Forelimb muscle (tissue), 1 donor: Measurements from ENCODE around the gene CCDC134. TPM values are rescaled to one million over a fixed set of nuclear protein-coding genes. Genes with fewer than 3 reads are reported as not detected.
A peak's percentile ranks its signal among the peaks of the same experiment; 100 is the strongest.
"Not testable (repeated sequence)": the region's sequence is repeated elsewhere in the genome, so short reads cannot be mapped to it uniquely, and the experiment has no call there.

ENCODE experiments used
- DNase-seq: peaks from one replicate; pipeline ENCODE4 v3.0.0-alpha.2; 2013; ENCODE audit warnings: low read depth
- polyA plus RNA-seq: library from polyadenylated mRNA; unstranded; fragments of 120-200 nt; gene quantifications from one replicate; pipeline ENCODE4 v1.2.1, GENCODE V29; 2013; ENCODE audit not compliant: insufficient read length

The CCDC134 gene
- polyA plus RNA-seq, 1 donor, result 9.4 TPM

DNA sequence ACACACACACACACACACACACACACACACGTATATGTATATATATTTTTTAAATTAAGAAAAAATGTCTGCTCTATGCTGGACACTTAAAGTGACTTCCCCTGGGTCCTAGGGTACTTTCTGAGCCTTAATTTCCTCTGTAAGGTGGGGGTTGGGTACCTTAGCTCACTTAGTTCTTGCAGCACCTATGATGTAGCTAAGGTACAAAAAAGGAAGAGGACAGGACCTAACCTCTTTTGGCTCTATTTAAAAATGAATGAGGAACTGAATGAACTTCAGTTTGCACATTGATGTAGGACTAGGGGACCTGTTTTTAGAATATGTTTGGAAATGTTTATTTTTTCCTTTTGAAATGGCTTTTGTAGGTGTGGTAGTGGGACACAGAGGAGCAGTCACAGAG lies 43.6 kb downstream of the CCDC134 start:
- no peak for DNase-seq

DNA sequence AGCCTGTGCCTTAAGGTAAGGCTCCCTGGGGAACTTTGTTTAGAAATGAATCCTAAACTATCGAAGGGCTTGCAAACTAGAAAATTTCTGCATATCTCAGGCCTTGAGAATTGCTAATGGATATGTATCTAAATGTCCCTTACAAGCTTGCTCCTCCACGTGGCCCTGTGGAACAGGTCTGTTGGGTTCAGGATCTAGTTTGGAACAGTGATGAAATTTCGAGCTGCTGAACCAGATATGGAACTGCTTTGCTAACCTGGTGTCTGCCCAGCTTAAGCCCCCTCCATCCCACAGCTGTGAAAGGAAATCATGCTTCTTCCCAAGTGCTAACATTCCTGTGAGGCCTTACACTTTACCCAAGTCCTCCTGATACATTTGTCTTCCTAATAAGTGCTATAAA lies 44.0 kb downstream of the CCDC134 start:
- DNase-seq, result no peak

DNA sequence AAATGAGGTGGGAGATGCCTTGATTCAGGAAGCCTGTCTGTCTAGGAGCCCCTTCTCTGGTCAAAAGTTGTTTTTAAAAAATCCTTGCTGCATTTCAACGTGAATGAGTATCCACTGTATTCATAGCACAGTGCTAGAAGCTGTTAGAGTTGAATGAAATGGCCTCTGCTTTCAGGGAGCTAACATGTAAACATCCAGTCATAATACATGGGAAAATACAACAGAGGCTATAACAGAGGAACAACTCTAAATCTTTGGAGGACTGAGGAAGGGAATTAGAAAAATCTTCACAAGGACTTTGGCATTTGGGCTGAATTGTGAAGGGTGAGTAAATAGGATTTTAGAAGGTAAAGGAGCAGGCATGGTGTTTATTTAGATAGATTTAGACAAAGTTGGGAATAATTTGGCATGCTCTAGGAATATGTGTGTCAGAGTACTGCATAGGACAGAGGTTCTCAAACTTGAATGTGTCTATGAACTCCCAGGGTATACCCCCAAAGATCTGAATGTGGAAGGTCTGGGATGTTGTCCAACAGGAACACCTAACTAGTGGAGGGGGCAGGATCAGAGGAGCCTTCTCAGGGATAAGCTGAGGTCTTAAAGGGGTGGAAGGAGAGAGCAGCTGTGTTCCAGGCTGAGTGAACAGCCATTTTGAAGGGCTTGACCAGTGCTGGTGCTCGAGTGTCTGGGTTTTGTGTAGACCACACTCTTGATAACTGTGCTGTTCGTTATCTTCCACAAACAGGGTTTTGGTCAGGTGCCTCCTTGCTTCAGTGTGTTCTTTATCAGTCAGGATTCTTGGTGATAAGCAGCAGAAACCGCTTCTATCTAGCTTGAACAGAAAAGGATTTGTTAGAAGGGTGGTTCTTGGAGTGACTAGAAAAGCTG lies 45.1 kb downstream of the CCDC134 start:
- DNase-seq, result no peak

DNA sequence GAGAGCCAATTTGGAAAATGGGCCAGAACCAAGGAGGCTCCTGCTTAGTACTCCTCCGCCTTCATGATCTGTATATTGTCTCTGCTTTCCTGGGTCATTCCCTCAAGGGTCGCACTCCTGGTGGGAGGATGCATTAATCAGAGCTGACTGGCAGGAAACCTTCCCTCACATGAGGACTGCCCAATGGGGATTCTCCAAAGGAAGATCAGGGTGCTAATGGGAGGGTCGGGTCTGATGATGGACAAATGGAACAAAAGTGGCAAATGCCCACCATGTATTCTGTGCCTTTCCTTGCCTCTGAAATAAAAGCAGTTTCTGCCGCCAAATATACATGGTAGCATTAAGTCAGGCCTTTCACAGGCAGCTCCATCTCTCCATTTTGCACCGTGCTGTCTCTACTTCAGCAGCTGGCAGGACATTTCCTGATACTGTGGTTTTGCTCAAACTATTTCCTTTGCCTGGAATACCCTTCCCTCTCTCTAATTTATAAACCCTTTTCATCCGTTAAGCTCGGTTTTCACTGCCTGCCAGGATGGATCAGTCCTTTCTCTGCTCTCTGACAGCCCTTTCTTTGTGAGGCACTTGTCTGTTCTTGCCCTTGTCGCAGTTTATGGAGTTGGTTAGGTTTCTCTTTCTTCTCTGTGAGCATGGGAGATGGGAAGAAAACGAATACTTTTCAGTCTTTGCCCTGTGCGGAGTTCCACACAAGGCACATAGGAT lies 45.9 kb downstream of the CCDC134 start:
- DNase-seq, result no peak

DNA sequence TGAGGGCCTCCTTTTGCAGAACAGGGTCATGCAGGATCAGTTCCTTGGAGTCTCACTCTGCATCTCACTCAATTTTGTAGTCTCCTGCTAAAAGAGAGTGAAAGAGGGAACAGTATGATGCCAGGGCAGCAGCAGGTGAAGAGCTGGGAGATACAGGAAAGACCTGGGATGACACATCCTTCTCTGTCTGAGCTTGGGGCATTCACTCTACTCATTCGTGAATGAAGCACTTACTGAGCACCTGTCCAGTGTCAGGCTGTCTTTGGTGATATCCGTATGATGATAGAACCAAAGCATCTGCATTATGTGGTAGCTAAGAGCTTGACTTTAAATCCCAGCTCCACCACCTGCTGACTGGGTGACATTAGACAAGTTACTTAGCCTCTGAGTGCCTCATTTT lies 46.8 kb downstream of the CCDC134 start:
- DNase-seq, result no peak

DNA sequence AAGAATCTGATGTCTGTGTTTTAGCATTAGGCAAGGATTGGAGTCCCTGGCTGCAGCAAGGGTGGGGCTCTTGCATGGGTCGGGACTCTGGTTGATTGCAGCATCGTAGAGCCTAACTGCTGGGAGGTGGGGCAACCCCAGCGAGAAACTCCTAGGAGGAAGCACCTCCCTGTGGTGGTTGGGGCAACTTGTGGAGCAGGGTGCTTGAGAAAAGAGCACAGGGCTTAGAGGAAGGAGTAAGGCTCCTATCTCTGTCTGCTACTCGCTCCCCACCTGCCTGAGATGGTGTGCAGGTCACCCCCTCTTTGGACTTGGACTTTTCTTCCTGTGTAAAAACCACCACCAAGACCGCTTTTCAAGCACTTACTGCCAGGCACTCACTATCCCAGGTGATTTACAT lies 48.0 kb downstream of the CCDC134 start:
- DNase-seq, result no peak

DNA sequence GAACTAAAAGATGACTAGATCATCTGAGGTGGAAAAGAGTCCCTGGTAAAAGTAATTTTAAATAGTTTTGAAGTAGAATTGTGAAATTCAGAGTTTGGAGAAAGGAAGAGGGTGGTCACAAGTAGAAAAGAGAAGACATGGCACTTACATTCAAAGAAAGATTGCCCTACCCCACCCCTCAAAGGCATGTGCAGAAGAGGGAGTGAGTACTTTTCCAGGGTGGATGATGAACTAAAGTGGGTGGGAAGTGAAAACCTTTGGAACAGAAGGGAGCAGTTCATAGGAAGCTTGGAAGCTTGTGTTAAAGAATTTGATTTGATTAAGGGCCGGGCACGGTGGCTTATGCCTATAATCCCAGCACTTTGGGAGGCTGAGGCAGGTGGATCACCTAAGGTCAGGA lies 56.0 kb downstream of the CCDC134 start:
- no peak for DNase-seq

DNA sequence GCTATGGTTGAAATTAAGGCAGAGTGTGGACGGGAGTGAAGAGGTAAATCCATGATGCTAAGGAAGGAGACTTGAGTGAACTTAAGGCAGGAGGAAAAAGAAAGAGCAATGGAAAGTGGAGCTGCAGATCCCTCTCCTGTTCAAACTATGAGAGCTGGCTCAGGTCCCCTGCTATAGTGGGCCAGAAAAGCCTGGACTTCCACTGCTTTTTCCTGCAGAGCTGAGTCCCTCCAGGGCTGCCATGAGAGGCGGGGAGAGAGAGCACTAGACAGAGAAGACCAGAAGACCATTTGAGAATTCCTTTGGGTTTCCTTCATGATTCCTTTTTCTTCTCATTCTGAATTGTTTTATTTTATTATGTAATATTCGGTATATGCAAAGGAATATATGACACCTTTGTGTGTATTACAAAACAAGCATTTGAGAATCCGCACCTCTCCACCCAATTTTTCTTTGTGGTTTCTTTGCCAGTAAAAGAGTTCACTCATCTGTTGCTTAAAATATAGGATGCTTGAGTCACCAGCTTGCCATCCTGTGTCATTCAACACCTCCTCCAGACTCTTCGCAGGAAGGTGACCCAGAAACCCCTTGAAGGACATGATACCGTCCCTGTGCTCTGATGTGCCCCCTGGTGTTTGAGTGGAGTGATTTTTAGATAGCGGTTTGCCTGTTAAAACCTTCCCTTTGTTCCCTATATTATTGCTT lies 56.8 kb downstream of the CCDC134 start:
- DNase-seq, result peak; percentile 34

DNA sequence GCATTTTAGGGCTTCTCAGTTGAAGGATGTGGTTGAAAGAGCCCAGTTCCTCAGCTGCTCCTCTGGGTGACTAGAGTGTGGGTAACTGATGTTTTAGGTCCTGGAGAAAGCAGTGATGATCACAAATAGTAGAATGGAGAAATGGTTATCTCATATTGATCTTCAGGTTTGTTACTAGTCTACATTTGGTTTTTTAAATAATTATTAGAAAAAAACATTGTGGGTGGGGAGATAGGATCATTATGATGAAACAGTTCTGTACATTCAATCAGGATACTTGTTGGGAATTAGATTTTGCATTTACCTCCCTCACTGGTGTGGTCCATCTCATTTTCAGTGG lies 57.4 kb downstream of the CCDC134 start:
- no peak for DNase-seq

DNA sequence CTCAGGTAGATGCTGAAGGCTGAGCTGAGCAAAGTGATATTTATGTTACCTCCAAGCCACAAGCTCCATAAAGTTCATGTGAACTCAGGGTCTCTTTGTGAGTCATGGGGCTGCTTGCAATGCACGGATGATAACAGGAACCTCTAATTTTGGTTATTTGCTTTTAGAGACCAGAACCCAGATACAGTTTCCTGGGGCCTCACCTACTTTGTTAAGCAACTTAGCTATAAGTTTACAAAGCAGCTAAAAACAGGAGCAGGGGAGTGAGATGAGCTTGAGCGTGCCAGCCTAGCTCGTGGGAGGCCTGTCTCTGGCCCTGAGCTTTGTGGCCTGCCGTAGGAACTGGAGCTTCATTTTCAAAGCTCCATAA lies 61.7 kb downstream of the CCDC134 start:
- DNase-seq, result no peak

DNA sequence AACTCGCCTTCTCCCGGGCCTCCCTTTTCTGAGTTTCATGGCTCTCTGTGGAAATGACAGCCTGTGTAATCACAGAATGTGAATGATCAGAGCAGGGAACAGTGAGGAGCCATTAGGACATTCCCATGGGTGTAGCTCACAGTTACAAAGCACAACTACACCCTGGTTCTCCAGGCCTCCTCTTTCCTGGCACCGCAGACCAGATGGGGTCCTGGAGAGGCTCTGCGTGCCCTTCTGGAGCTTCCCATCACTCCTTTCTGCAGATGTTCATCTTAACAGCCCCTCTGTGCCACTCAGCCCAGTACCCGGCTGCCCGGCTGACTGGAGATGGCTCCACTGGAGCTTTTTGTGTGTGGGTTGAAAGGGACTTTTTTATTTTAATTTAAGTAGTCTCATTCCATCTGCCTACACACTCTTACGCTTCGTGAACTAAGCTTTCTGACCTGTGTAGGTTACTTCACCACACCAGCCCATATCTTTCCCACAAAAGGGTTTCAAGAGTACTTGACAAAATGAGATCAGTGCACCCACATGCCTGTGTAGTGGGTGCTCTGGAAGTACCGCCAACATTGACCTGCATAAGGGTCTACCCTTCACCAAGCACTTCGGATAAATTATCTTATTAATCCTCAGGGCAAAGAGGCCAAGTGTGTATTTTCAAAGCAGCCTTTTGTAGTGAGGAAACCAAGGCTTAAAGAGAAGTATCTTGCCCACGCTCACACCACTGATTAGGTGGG lies 62.2 kb downstream of the CCDC134 start:
- no peak for DNase-seq

DNA sequence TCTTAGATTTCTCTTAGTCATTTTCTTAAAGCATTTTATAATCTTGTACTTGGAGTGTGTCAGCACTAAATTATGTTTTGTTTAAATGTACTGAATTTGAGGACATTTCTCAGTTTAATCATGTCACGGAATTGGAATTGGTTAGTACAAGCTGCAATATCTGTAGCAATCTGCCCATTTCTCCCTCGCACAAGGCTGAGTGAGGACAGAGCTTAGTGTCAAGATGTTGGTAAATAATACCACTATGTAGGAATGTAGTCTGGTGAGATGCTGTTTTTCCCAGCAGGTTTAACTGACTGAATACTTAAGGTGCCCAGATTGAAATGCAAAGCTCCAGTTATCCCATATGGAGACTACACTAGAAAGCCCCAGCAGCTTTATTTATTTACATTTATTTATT lies 63.0 kb downstream of the CCDC134 start:
- DNase-seq, result no peak

DNA sequence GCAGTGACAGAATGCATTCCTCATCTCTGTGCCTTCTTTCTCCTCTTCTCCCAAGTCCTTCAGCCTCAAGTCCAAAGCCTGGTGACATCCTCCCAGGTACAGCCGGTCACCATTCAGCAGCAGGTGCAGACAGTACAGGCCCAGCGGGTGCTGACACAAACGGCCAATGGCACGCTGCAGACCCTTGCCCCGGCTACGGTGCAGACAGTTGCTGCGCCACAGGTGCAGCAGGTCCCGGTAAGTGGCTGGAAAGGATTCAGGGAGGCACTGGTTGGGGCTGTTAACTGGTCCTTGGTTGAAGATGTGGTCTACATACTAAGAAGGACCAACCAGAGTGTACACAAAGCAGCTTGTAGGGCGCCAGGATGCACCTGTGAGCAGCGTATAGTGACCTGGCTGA lies 68.1 kb downstream of the CCDC134 start:
- no peak for DNase-seq

DNA sequence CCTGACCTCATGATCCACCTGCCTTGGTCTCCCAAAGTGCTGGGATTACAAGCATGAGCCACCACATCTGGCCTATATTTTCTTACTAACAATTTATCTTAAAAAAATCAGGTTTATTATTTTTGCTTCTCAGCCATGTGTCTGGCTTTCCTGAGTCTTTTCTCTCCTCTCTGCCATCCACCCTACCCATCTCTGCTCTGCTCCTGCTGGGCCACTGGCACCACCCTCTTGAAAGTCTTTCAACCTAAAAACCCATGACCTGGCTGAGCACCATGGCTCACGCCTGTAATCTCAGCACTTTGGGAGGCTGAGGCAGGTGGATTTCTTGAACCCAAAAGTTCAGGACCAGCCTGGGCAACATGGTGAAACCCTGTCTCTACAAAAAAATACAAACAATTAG lies 69.6 kb downstream of the CCDC134 start:
- not testable (repeated sequence) for DNase-seq

DNA sequence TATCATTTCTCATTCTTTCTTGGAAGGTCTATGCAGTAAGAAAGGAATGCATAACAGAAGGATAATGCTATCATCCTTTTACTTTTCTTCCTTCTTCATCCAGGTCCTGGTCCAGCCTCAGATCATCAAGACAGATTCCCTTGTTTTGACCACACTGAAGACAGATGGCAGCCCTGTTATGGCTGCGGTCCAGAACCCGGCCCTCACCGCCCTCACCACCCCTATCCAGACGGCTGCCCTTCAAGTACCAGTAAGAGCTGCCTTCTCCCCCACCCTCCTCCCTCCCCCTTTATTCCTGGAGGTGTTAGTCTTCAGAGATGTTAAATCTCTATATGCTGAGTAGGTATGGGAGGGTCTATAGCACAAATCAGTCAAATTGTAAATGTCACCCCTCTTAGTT lies 70.3 kb downstream of the CCDC134 start:
- DNase-seq, result no peak

DNA sequence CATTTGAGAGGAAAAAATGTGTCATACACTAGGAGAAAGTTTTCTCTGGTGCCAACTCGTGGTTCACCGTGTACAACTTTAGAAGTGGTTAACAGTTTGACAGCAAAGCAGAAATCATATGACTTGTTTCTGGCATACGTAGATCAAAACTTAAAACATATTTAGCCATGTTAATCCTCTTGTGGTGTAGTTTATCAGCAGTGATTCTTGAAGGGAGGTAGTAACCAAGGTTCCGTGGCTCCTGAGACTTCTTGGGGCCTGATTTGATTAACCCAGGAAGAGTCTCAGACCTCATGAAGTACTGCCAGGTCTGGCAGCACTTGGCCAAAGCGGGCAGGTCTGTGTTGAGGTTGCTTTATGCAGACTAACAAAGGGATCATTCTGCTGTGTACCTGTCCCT lies 72.9 kb downstream of the CCDC134 start:
- DNase-seq, result no peak

DNA sequence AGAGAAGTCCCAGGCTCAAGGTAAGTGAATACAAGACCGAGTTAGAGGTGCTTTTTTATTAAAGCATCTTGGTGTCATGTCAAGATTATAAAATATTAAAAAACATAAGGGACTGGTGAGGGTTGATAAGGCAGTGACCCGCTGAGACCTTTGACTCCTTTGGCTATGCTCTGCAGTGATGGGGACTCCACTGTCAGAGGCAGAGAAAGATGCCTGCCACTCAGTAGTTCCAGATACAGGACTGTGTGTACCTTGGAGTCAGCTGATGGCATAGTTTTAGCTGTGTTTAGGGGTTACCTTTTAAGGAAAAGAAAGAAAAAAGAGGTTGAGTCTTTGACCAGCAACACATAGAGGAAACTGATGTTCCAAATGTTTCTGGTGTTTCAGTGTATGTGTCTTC lies 73.6 kb downstream of the CCDC134 start:
- no peak for DNase-seq

DNA sequence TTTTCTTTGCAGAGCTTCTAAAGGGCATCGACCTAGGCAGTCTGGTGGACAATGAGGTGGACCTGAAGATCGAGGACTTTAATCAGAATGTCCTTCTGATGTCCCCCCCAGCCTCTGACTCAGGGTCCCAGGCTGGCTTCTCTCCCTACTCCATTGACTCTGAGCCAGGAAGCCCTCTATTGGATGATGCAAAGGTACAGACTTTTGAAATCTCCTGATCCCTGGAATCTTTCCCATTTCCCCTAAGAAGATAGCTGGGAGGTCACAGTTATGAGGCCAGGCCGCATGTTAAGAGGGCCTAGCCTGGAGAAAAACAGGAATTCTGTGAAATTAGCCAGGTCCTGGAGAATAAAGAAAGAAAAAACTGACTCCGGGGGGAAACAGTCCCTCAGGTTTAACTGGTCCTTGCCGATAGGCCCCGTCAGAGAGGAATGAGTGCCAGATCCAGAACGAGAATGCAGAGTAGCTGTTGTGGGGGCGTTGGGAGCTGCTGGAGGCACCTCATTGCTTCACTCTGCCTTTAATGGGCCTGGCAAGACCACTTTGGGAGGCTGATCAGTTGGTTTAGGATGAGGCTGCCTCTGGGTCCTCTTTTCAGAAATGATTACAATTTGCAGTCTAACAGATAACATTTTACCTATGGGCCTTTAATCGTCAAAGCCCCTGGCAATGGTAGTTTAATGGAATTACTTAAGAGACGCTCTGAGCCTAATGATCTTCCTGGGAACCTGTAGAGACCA lies 75.2 kb downstream of the CCDC134 start:
- DNase-seq, result no peak
